ENCODE data around the gene RBPMS2. TPM values are rescaled to one million over a fixed set of nuclear protein-coding genes. Genes with fewer than 3 reads are reported as not detected.

Gene RBPMS2
- total and polyA plus RNA-seq, 9 donors, result 1.1 to 23.8 (median 10.4) TPM

- H3K4me1 ChIP-seq (ENCODE audit: insufficient read depth), result no peaks in the 10 kb centered on the region
- 78 to 86% (median 79%) methylated on average over 14 of the region's 14 CpGs for WGBS, 3 donors
Observed at GRCh38 chr15:64754663-64755426, 20.5 kb downstream of the RBPMS2 start.

GRCh38 chr15:64753480-64754185 is 21.8 kb downstream of the RBPMS2 start:
- H3K36me3 ChIP-seq, result no peaks in the 10 kb centered on the region
- TF ChIP-seq POLR2A (IDR thresholded peaks at IDR 0.05) (no peak), EP300 (IDR thresholded peaks at IDR 0.05) (no peak), CTCF (IDR thresholded peaks at IDR 0.05) (no peak)
- 89 to 92% (median 89%) methylated on average over 16 of the region's 16 CpGs for WGBS, 3 donors
- intact Hi-C loops (cut with DNase I), result no loop called here
- no peaks in the 10 kb centered on the region for H3K9me3 ChIP-seq
- H3K4me1 ChIP-seq (ENCODE audit: insufficient read depth), result peaks cover 3% of the 10 kb centered on the region
- no peak overlapping the region for H3K4me3 ChIP-seq
- H3K27ac ChIP-seq, result no peak overlapping the region
- no peaks in the 10 kb centered on the region for H3K27me3 ChIP-seq
- no peak for DNase-seq

More at GRCh38 chr15:64754663-64755426, 20.5 kb downstream of the RBPMS2 start:
- H3K27ac ChIP-seq, result no peak overlapping the region
- H3K4me3 ChIP-seq, result no peak overlapping the region
- intact Hi-C loops (cut with DNase I), result no loop called here
- H3K27me3 ChIP-seq, result no peaks in the 10 kb centered on the region
- TF ChIP-seq EP300 (IDR thresholded peaks at IDR 0.05) (no peak), POLR2A (IDR thresholded peaks at IDR 0.05) (no peak), CTCF (IDR thresholded peaks at IDR 0.05) (no peak)
- H3K36me3 ChIP-seq, result no peaks in the 10 kb centered on the region
- no peaks in the 10 kb centered on the region for H3K9me3 ChIP-seq
- DNase-seq, result no peak

GRCh38 chr15:64751464-64751863 is 23.9 kb downstream of the RBPMS2 start:
- Histone ChIP-seq H3K27me3 (no peaks in the 10 kb centered on the region), H3K27ac (no peak overlapping the region), H3K4me3 (no peak overlapping the region), H3K9me3 (no peaks in the 10 kb centered on the region), H3K4me1 (ENCODE audit: insufficient read depth) (peaks cover 3% of the 10 kb centered on the region), H3K36me3 (no peaks in the 10 kb centered on the region)
- no peak for TF ChIP-seq CTCF (IDR thresholded peaks at IDR 0.05)
- no peak for TF ChIP-seq POLR2A (IDR thresholded peaks at IDR 0.05)
- 91 to 95% (median 93%) methylated on average over 13 of the region's 13 CpGs for WGBS, 3 donors
- no peak for DNase-seq
- intact Hi-C loops (cut with DNase I), result no loop called here

- Histone ChIP-seq H3K9me3 (no peaks in the 10 kb centered on the region), H3K36me3 (no peaks in the 10 kb centered on the region), H3K27me3 (no peaks in the 10 kb centered on the region), H3K4me3 (no peak overlapping the region), H3K4me1 (ENCODE audit: insufficient read depth) (peaks cover 3% of the 10 kb centered on the region), H3K27ac (no peak overlapping the region)
- DNase-seq, result no peak
- 73 to 82% (median 77%) methylated on average over 21 of the region's 21 CpGs for WGBS, 3 donors
- intact Hi-C loops (cut with DNase I), result no loop called here
- no peak for TF ChIP-seq POLR2A (IDR thresholded peaks at IDR 0.05)
- no peak for TF ChIP-seq CTCF (IDR thresholded peaks at IDR 0.05)
- TF ChIP-seq EP300 (IDR thresholded peaks at IDR 0.05), result no peak
Observed at GRCh38 chr15:64749999-64750657, 25.3 kb downstream of the RBPMS2 start.
